ENCODE measurements around the gene GPR137C.

Gene GPR137C

GRCh38 chr14:52619687-52620086 lies 67.1 kb downstream of the GPR137C start:
- no peak for DNase-seq (ENCODE audit: low read depth)
- no peak for TF ChIP-seq CTCF (IDR thresholded peaks at IDR 0.05; ENCODE audit: low read depth, low read length, missing control alignments)
- no peak overlapping the region for H3K4me3 ChIP-seq (ENCODE audit: low read depth, low read length)

DNA sequence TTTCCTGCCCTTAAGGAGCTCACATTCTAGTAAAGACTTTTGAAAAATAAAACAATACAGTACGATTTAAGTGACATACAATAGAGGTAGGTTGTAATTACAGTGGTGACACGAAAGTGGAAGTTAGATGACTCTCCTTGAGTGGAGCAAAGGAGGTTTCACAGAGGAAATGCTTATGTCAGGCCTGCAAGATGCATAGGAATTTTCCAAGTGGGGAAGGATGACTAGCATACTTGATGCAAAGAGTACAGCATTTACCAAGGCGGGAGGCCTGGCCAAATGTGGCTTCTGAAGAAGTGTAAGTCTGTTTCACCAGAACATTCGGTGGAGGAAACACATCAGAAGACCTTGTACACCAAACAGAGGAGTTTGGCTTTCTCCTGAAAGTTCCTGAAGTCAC lies 87.5 kb downstream of the GPR137C start:
- no peak for TF ChIP-seq CTCF (IDR thresholded peaks at IDR 0.05; ENCODE audit: low read depth, low read length, missing control alignments)
- no peak overlapping the region for H3K4me3 ChIP-seq (ENCODE audit: low read depth, low read length)
- DNase-seq (ENCODE audit: low read depth) = no peak

- TF ChIP-seq CTCF (IDR thresholded peaks at IDR 0.05; ENCODE audit: low read depth, low read length, missing control alignments) = no peak
- DNase-seq (ENCODE audit: low read depth) = no peak
- no peak overlapping the region for H3K4me3 ChIP-seq (ENCODE audit: low read depth, low read length)
Measured at GRCh38 chr14:52641745-52642144, 89.1 kb downstream of the GPR137C start.

GRCh38 chr14:52649511-52649910 lies 96.9 kb downstream of the GPR137C start:
- no peak overlapping the region for H3K4me3 ChIP-seq (ENCODE audit: low read depth, low read length)
- no peak for DNase-seq (ENCODE audit: low read depth)
- no peak for TF ChIP-seq CTCF (IDR thresholded peaks at IDR 0.05; ENCODE audit: low read depth, low read length, missing control alignments)

DNA sequence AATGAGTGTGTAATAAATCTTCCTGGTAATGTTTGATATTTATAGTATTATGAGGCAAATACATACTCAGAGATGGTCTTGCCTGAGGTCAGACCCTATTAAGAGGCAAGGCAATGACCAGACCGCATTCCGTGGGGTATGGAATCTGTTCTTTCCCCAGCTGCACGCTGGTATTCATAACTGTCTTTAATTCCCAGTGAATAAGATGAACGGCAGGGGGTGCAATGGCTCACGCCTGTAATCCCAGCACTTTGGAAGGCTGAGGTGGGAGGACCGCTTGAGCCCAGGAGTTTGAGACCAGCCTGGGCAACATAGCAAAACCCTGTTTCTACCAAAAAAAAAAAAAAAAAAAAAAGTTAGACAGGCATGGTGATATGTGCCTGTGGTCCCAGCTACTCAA lies 98.1 kb downstream of the GPR137C start:
- H3K4me3 ChIP-seq (ENCODE audit: low read depth, low read length) = no peak overlapping the region
- TF ChIP-seq CTCF (IDR thresholded peaks at IDR 0.05; ENCODE audit: low read depth, low read length, missing control alignments) = no peak
- DNase-seq (ENCODE audit: low read depth) = no peak

- H3K4me3 ChIP-seq (ENCODE audit: low read depth, low read length) = no peak overlapping the region
- DNase-seq (ENCODE audit: low read depth) = no peak
- no peak for TF ChIP-seq CTCF (IDR thresholded peaks at IDR 0.05; ENCODE audit: low read depth, low read length, missing control alignments)
Measured at GRCh38 chr14:52656905-52657304, 104.3 kb downstream of the GPR137C start.

DNA sequence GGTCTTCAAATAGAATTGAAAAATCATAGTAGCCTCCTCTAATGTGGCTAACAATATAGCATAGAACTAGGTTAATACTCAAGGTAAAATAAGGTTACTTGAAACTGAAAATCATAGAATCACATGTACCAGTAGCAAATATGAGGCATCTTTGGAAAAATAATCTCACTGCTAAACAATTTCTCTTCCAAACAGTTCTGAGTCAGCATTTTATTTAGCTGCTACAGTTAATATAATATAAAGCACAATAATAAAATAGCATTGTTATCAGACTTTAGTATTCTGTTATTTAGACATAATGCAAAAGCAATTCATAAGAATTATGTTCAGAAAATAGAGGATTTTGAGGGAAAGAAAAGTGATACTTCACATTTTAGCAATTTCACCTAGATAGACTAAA lies 107.7 kb downstream of the GPR137C start:
- no peak overlapping the region for H3K4me3 ChIP-seq (ENCODE audit: low read depth, low read length)
- DNase-seq (ENCODE audit: low read depth) = no peak
- TF ChIP-seq CTCF (IDR thresholded peaks at IDR 0.05; ENCODE audit: low read depth, low read length, missing control alignments) = no peak
